Nucleus accumbens (tissue), 56 donors: ENCODE results near the gene ZBTB37.
"Not testable (repeated sequence)": the region's sequence is repeated elsewhere in the genome, so short reads cannot be mapped to it uniquely, and the experiment has no call there.

ENCODE experiments used
- DNase-seq, 56 donors: peaks; one replicate each; lab custom pipeline; 2025; lab: John Stamatoyannopoulos, UW

Gene ZBTB37

DNA sequence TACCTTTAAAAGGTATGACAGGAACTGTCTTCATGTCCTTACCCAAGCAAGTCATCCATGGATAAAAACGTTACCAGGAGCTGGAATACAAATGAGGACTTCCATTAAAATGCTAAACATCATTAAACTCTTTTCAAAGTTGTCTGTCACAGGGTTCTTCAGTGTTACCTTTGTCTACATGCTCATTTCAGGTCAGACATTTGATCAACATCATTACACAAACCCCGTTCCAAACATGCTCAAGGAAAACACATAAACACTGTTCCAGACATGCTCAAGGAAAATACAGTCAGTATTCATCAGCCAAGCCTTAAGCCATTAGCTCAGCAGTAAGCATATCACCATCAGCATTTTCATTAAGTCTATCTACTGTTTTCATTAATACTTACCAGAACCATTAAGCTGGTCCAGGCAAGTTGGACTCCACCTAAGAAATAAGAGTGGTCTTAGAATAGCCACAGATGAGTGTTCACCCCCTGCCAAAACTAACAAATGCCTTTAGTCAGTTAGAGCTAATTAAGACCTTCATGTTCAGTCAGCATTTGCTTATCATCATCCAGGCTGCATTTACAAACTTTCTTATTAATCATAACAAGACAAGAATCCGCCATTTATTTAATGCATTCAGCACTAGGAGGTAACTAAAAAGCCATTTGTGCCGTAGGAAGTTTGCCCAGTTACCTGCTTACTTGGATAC lies 2.6 kb upstream of the ZBTB37 start:
- no peak for DNase-seq

GRCh38 chr1:173866413-173867115 lies 1.6 kb upstream of the ZBTB37 start:
- DNase-seq = no peak

DNA sequence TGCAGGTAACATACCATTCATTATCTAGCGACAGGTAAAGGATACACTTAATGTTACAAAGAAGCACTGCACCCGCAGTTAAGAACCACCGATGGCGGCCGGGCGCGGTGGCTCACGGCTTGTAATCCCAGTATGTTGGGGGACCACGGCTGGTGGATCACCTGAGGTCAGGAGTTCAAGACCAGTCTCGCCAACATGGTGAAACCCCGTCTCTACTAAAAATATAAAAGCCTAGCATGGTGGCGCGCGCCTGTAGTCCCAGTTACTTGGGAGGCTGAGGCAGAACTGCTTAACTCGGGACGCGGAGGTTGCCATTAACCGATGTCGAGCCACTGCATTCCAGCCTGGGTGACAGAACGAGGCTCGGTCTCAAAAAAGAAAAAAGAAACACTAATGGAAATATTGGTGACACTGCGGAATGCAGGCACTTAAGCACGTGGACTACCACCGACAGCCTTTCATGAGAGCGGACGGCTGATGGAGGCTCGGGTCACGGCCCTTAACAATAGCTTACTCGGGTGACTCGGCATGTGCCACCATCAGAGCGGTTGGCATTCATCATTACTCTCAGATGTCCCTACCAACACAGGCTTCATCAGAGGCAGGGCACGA lies 933 bp upstream of the ZBTB37 start:
- DNase-seq = peak in 9 of 56 donors; percentile 5 to 81 (median 54)

GRCh38 chr1:173867753-173868265 lies 371 bp upstream of the ZBTB37 start, which contains the start of gene GAS5:
GAS5 (minus strand) TSS chr1:173867989.
- DNase-seq = peak; percentile 68 to 99 (median 98)

- no peak for DNase-seq
Observed at GRCh38 chr1:173869021-173869359, 810 bp downstream of the ZBTB37 start.

- peak in 44 of 56 donors; percentile 1 to 58 (median 19) for DNase-seq
Observed at GRCh38 chr1:173870252-173871075, 2.3 kb downstream of the ZBTB37 start.

- DNase-seq = no peak
Observed at GRCh38 chr1:173871091-173871490, 2.9 kb downstream of the ZBTB37 start.

DNA sequence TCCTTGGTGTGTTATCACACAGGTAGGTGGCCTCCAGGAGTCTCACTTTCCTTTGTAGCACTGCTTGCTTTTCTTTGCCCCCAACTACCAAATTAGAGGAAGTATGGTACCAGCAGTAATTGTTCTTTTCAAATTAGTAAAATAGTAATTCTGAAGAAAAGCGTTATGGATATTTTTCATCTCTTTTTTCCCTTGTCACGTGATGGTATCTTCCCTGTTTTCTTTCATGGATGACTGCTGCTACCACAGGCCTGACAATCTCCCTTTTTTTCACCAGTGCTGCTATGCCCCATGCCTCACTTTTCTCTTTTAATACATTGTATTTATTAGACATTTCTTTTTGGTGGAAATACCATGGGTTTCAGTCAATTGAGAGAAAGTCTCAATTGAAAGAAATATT lies 3.3 kb downstream of the ZBTB37 start:
- DNase-seq = no peak

GRCh38 chr1:173876732-173877131 lies 8.6 kb downstream of the ZBTB37 start:
- DNase-seq = no peak

- no peak for DNase-seq
Observed at GRCh38 chr1:173878251-173878650, 10.1 kb downstream of the ZBTB37 start.

GRCh38 chr1:173881117-173881516 lies 12.9 kb downstream of the ZBTB37 start:
- not testable (repeated sequence) for DNase-seq

DNA sequence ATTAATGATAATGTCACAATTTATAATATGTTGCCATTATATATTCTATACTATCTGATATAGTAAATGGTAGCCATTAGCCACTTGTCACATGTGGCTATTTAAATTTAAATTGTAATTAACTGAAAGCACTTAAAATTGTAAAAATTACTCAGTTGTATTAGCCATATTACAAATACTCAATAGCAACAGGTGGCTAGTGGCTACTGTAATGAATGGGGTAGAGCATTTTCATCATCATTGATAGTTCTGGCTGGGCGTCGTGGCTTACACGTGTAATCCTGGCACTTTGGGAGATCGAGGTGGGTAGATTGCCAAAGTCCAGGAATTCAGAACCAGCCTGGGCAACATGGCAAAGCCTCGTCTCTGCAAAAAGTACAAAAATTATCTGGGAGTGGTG lies 16.5 kb downstream of the ZBTB37 start:
- DNase-seq = no peak

- DNase-seq = no peak
Observed at GRCh38 chr1:173886746-173887611, 18.8 kb downstream of the ZBTB37 start.

DNA sequence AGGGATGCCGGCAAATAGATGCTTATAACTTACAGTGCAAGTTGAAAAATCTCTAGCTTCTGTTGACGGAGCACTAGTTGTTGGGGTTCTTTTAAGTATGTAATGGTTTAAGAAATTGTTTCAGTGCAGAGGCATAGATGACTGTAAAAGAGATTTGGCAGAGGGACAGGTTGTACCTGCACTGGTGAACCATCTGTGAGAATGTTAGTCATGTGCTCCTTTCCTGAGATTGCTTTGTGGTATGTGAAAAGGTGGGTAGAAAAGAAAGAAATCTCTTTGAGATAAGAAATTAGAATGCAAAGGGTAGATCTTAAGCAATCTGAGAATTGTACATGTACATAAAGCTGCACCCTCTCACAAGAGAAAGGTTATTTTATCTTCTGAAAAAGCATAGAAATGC lies 19.4 kb downstream of the ZBTB37 start:
- DNase-seq = no peak

GRCh38 chr1:173888749-173889148 lies 20.6 kb downstream of the ZBTB37 start:
- no peak for DNase-seq

DNA sequence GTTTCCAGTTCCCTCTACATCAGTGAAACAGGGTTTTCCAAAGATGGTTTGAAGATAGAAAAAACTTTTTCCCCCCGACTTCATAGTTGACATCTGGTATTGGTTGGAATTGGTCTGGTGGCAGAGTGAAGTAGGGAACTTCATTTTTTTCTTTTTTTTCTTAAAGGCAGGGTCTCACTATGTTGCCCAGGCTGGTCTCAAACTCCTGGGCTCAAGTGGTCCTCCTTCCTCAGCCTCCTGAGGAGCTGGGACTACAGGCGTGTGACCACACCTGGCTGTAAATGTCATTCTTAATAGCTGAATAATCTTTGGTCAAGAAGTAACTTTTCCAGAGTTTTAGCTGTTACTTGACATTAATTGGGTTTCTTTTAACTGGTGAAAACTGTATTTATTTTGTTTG lies 21.7 kb downstream of the ZBTB37 start:
- no peak for DNase-seq

DNA sequence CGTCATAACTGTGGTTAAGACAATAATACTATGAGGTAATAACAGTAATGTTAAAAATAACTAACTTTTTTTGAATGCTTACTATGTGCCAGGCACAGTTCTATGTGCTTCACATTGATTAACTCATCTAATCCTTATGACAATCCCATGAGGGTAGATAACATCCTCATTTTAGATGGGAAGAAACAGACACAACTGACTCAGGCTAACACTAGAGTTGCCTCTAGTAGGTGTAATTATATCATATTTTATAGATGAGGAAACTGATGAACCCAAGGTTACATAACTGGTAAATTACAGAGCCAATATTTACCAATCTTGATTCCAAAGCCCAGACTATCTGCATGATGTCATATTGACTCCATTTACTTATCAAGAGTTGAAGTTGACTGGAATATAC lies 25.4 kb downstream of the ZBTB37 start:
- DNase-seq = no peak

DNA sequence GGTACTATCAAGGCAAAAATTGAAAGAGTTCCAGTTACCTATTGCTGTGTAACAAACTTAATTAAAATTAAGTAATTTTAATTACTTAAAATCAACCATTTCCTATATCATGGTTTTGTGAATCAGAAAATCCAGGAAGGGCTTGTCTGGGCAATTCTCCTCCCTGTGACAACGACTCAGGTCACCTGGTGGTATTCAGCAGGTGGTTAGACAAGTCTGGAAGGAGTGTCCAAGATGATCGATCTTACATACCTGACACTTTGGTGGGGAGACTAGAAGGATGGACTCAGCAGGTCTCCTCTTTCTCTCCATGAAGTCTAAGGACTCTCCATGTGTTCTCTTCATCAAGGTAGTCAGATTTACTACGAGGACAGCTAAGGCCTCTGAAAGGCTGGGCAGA lies 26.0 kb downstream of the ZBTB37 start:
- no peak for DNase-seq

DNA sequence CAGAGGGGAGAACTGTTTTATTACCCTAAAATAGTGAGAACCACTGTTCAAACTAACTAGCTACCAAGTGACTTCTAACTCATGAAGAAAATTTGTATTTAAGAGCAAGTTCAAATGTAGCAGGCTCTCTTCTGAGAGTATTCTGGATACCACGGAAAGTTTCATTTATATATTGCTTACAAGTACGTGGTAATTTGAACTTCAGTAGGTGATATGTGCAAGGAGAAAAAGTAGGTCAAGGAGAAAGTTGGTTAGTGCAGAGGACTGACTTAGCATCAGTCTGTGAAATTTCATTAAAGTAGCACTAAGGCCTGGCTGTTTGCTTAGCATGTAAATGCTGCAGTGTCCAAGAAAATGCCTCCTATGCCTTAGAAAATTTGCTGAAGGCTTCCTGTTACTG lies 32.2 kb downstream of the ZBTB37 start:
- no peak for DNase-seq

DNA sequence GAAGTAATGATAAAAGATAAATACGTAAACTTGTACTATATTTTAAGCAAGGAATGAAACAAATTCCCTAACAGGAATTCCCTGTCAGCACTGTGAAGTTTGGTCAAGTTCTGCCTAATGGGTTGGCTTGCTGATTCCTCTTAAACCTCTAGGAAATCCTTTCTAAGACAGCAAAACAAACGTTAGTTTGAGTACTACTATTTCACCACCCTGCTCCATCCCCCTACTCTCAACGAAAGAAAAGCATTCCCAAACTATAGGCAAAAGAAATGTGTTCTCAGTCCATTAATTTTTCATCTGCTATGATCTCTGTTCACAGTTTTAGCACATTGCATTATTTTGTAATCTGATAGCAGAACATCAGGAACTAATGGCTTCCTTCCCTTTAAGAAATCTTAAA lies 32.8 kb downstream of the ZBTB37 start:
- DNase-seq = no peak
